IMR-90 (cell line): ENCODE measurements around the gene ARSJ. TPM values are rescaled to one million over a fixed set of nuclear protein-coding genes. Genes with fewer than 3 reads are reported as not detected.

Experiments used
- ATAC-seq: fragments of 200-7000 bp; cut with Tn5 transposase; 2 replicates; pipeline ENCODE4 v1.9.1; 2020; ENCODE audit warnings: low read depth, mild to moderate bottlenecking, moderate library complexity
- BruUV-seq: library from RNA; stranded (reverse); fragments of 400-500 nt; replicated peaks from 2 replicates; lab custom pipeline; 2021; lab: Mats Ljungman, UMichigan
- CTCF ChIA-PET: fragments of 300-600 bp; formaldehyde crosslinking; extraction: SDS; loops from one replicate; lab custom pipeline; 2021; ENCODE audit warnings: antibody characterized with exemption; lab: Yijun Ruan, JAX
- POLR2A ChIA-PET: fragments of 300-600 bp; sonication (Branson Sonifier 250); formaldehyde crosslinking; loops from one replicate; lab custom pipeline; 2022; ENCODE audit warnings: antibody characterized with exemption; ENCODE audit not compliant: unreplicated experiment; lab: Charles Lee
- DNase-seq: peaks from one replicate; pipeline ENCODE4 v3.0.0; 2013
- H2AFZ ChIP-seq: replicated peaks from 2 replicates; pipeline ENCODE3; 2013; ENCODE audit warnings: low read length, mild to moderate bottlenecking; ENCODE audit not compliant: poor library complexity
- H2AK5ac ChIP-seq: 2 replicates; pipeline ENCODE4 v1.6.1; 2013; ENCODE audit warnings: low read depth, low read length, inconsistent platforms
- H2AK9ac ChIP-seq: replicated peaks from 2 replicates; pipeline ENCODE3; 2013; ENCODE audit warnings: mild to moderate bottlenecking, low read depth, low read length, moderate library complexity; ENCODE audit not compliant: poor library complexity
- H2BK120ac ChIP-seq: 2 replicates; pipeline ENCODE4 v1.6.1; 2013; ENCODE audit warnings: low read depth, low read length, inconsistent platforms
- H2BK15ac ChIP-seq: 3 replicates; pipeline ENCODE4 v1.6.1; 2013; ENCODE audit warnings: low read depth, low read length, inconsistent platforms
- H2BK20ac ChIP-seq: 2 replicates; pipeline ENCODE4 v1.6.1; 2013; ENCODE audit warnings: low read depth, mild to moderate bottlenecking, inconsistent platforms, low read length, moderate library complexity
- H2BK5ac ChIP-seq: 2 replicates; pipeline ENCODE4 v1.6.1; 2013; ENCODE audit warnings: mild to moderate bottlenecking, low read depth, low read length, inconsistent platforms; ENCODE audit not compliant: poor library complexity, severe bottlenecking
- H3K14ac ChIP-seq: replicated peaks from 2 replicates; pipeline ENCODE4 v1.6.1; 2013; ENCODE audit warnings: low read depth, low read length, inconsistent platforms
- H3K18ac ChIP-seq: 2 replicates; pipeline ENCODE4 v1.6.1; 2013; ENCODE audit warnings: low read depth, low read length, control low read depth
- H3K23ac ChIP-seq: 2 replicates; pipeline ENCODE4 v1.6.1; 2013; ENCODE audit warnings: low read depth, low read length, inconsistent platforms
- H3K27ac ChIP-seq: 2 replicates; pipeline ENCODE4 v1.5.1; 2013; ENCODE audit warnings: mild to moderate bottlenecking, control low read depth, low read length; ENCODE audit not compliant: insufficient read depth
- H3K27me3 ChIP-seq: 2 replicates; pipeline ENCODE4 v1.6.1; 2013; ENCODE audit warnings: low read length; ENCODE audit not compliant: control insufficient read depth, insufficient read depth
- H3K36me3 ChIP-seq: 2 replicates; pipeline ENCODE4 v1.6.1; 2013; ENCODE audit warnings: low read length, mixed read lengths; ENCODE audit not compliant: control insufficient read depth, insufficient read depth
- H3K4ac ChIP-seq: 2 replicates; pipeline ENCODE4 v1.6.1; 2013; ENCODE audit warnings: low read depth, low read length, inconsistent platforms
- H3K4me1 ChIP-seq: 2 replicates; pipeline ENCODE4 v1.6.1; 2013; ENCODE audit warnings: low read length, mixed read lengths; ENCODE audit not compliant: control insufficient read depth, insufficient read depth
- H3K4me2 ChIP-seq: 2 replicates; pipeline ENCODE4 v1.6.1; 2013; ENCODE audit warnings: low read depth, mild to moderate bottlenecking, control low read depth, low read length, moderate library complexity
- H3K4me3 ChIP-seq: 2 replicates; pipeline ENCODE4 v1.5.1; 2013; ENCODE audit warnings: low read depth, mild to moderate bottlenecking, control low read depth, low read length, moderate library complexity; ENCODE audit not compliant: insufficient read depth
- H3K56ac ChIP-seq: 2 replicates; pipeline ENCODE4 v1.6.1; 2013; ENCODE audit warnings: low read length, inconsistent platforms; ENCODE audit not compliant: insufficient read depth; ENCODE audit errors: extremely low read depth
- H3K79me1 ChIP-seq, 2 experiments: 2 replicates each; pipeline ENCODE4 v1.6.1; 2013; ENCODE audit warnings: low read length in 2 of 2, inconsistent platforms in 1 of 2, low read depth in 1 of 2
- H3K9ac ChIP-seq: 2 replicates; pipeline ENCODE4 v1.6.1; 2013; ENCODE audit warnings: low read depth, low read length, control low read depth
- H3K9me1 ChIP-seq: 2 replicates; pipeline ENCODE4 v1.6.1; 2013; ENCODE audit warnings: low read length, inconsistent platforms; ENCODE audit not compliant: insufficient read depth
- H3K9me3 ChIP-seq: 2 replicates; pipeline ENCODE4 v1.6.1; 2013; ENCODE audit warnings: low read length; ENCODE audit not compliant: control insufficient read depth, insufficient read depth
- H4K20me1 ChIP-seq: 2 replicates; pipeline ENCODE4 v1.6.1; 2013; ENCODE audit warnings: low read length, inconsistent platforms; ENCODE audit not compliant: insufficient read depth
- H4K5ac ChIP-seq: 2 replicates; pipeline ENCODE4 v1.6.1; 2013; ENCODE audit warnings: mild to moderate bottlenecking, low read depth, low read length, control low read depth
- H4K8ac ChIP-seq, 2 experiments: 2 replicates each; pipeline ENCODE4 v1.6.1; 2013; ENCODE audit warnings: low read depth in 2 of 2, low read length in 2 of 2, control low read depth in 1 of 2, inconsistent platforms in 1 of 2
- H4K91ac ChIP-seq: 2 replicates; pipeline ENCODE4 v1.6.1; 2013; ENCODE audit warnings: low read depth, low read length, inconsistent platforms; ENCODE audit not compliant: insufficient read depth
- BHLHE40 ChIP-seq: fragments of 150-350 bp; IDR thresholded peaks from 2 replicates; pipeline ENCODE4 v1.6.1; 2016; ENCODE audit warnings: mild to moderate bottlenecking, low read depth, low read length
- CEBPB ChIP-seq: IDR thresholded peaks from 2 replicates; pipeline ENCODE4 v1.6.1; 2012; ENCODE audit warnings: low read depth, low read length, improper control_type of control experiment
- CHD1 ChIP-seq: IDR thresholded peaks from 2 replicates; pipeline ENCODE4 v1.6.1; 2012; ENCODE audit warnings: low read depth, low read length, improper control_type of control experiment
- FOS ChIP-seq: fragments of 150-350 bp; IDR thresholded peaks from 2 replicates; pipeline ENCODE4 v1.6.1; 2016; ENCODE audit warnings: low read depth, low read length
- MAFK ChIP-seq: IDR thresholded peaks from 2 replicates; pipeline ENCODE4 v1.6.1; 2012; ENCODE audit warnings: low read depth, low read length, improper control_type of control experiment
- MAZ ChIP-seq: IDR thresholded peaks from 2 replicates; pipeline ENCODE4 v1.6.1; 2012; ENCODE audit warnings: low read depth, mild to moderate bottlenecking, low read length, improper control_type of control experiment, moderate library complexity, borderline replicate concordance
- MXI1 ChIP-seq: IDR thresholded peaks from 2 replicates; pipeline ENCODE4 v1.6.1; 2012; ENCODE audit warnings: low read depth, mild to moderate bottlenecking, low read length, moderate library complexity, borderline replicate concordance
- NFE2L2 ChIP-seq: fragments of 150-350 bp; IDR thresholded peaks from 2 replicates; pipeline ENCODE4 v1.6.1; 2016; ENCODE audit warnings: low read depth, mild to moderate bottlenecking, low read length
- POLR2A ChIP-seq: IDR thresholded peaks from 2 replicates; pipeline ENCODE4 v1.6.1; 2012; ENCODE audit warnings: mild to moderate bottlenecking, low read depth, low read length
- RAD21 ChIP-seq: IDR thresholded peaks from 2 replicates; pipeline ENCODE4 v1.6.1; 2012; ENCODE audit warnings: low read length, improper control_type of control experiment
- RCOR1 ChIP-seq: IDR thresholded peaks from 2 replicates; pipeline ENCODE4 v1.6.1; 2012; ENCODE audit warnings: mild to moderate bottlenecking, low read length, improper control_type of control experiment; ENCODE audit not compliant: insufficient replicate concordance
- RFX5 ChIP-seq: IDR thresholded peaks from 2 replicates; pipeline ENCODE4 v1.8.0; 2012; ENCODE audit warnings: low read depth, mild to moderate bottlenecking, low read length, moderate library complexity
- SMC3 ChIP-seq: fragments of 150-350 bp; IDR thresholded peaks from 2 replicates; pipeline ENCODE4 v1.6.1; 2016; ENCODE audit warnings: low read depth, mild to moderate bottlenecking, antibody characterized with exemption, low read length, moderate library complexity
- WGBS, 2 experiments: methylation state at CpG; one replicate each; pipeline versions ENCODE4 v1.1.5 to v1.1.7; 2013; ENCODE audit warnings: missing lambda C conversion rate in 2 of 2; ENCODE audit not compliant: insufficient read length in 1 of 2; ENCODE audit errors: extremely low coverage in 2 of 2; 5-methylcytosine and 5-hydroxymethylcytosine counted together
- dilution Hi-C: fragments of 300-500 bp; cut with HindIII; formaldehyde crosslinking; loops from one replicate; pipeline ENCODE4 v1.14.3; 2018; ENCODE audit warnings: low sequenced_read_pairs; ENCODE audit not compliant: unreplicated experiment
- in situ Hi-C: fragments of 300-500 bp; cut with MboI; formaldehyde crosslinking; loops from 3 replicates; pipeline ENCODE4 v1.14.3; 2019; ENCODE audit warnings: low sequenced_read_pairs, inconsistent platforms, mixed read lengths
- intact Hi-C: fragments of 100-400 bp; cut with micrococcal nuclease; formaldehyde crosslinking; loops from 2 replicates; pipeline ENCODE4 v1.10.0; 2022
- polyA plus RNA-seq, 3 experiments: library from polyadenylated mRNA; depleted of rRNA; stranded (reverse); fragments of >200 nt; gene quantifications; 2 replicates each; pipeline ENCODE4 v1.2.3, GENCODE V29; 2012; ENCODE audit warnings: low replicate concordance in 1 of 3
- total RNA-seq: library from RNA; depleted of rRNA; stranded (reverse); fragments of >200 nt; gene quantifications from 2 replicates; pipeline ENCODE4 v1.2.3, GENCODE V29; 2012
- TF ChIP-seq, protein P1 (sequence below): fragments of 150-350 bp; IDR thresholded peaks from 2 replicates; pipeline ENCODE4 v1.6.1; 2017; ENCODE audit warnings: mild to moderate bottlenecking, antibody characterized with exemption, low read length, low read depth
- TF ChIP-seq, protein P2 (sequence below): conservative IDR thresholded peaks from 2 replicates; pipeline ENCODE4 v1.5.1; 2012; ENCODE audit warnings: mild to moderate bottlenecking, low read depth, low read length, improper control_type of control experiment
- TF ChIP-seq, protein P3 (sequence below): fragments of 150-350 bp; IDR thresholded peaks from 2 replicates; pipeline ENCODE4 v1.6.1; 2016; ENCODE audit warnings: low read depth, mild to moderate bottlenecking, low read length, moderate library complexity, borderline replicate concordance

The ARSJ gene
- total and polyA plus RNA-seq, 2 of the 4 experiments (the other 2 are of a cell fraction), result 47.7 to 143 TPM

DNA sequence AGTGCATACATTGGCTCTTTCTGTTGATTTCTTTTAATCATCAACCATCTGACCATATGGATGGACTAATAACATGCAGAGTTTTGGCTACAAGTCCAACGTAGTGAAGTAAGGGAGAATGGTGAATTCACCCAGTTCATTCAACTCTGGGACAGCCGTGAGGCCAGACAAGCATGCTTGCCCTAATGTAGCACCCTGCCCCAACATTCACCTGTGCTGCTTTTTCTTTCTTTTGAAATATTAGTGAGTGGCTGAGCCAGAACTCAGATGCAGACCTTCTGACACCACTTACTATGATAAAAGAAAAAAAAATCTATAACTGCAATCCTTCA lies 17.5 kb downstream of the ARSJ start:
- Histone ChIP-seq H3K14ac (peak overlapping the region; percentile 88), H3K18ac (peak overlapping the region; percentile 88), H4K20me1 (peaks cover 4% of the 10 kb centered on the region; the same call in 1 of the 2 replicates), H4K5ac (peak overlapping the region; percentile 49; the same call in 1 of the 2 replicates), H4K91ac (peak overlapping the region; percentile 66; the same call in 1 of the 2 replicates), H3K4me2 (peak overlapping the region; percentile 55), H2BK5ac (peak overlapping the region; percentile 99), H2BK15ac (peak overlapping the region; percentile 91; the same call in 2 of the 3 replicates), H3K9ac (peak overlapping the region; percentile 41; the same call in 1 of the 2 replicates), H2AK9ac (peak overlapping the region; percentile 60), H4K8ac (peak overlapping the region in 1 of 2 experiments; percentile 61; a peak in 2 of 4 replicates), H3K4me1 (peaks cover 13% of the 10 kb centered on the region), H3K56ac (no peak overlapping the region; the same call in 1 of the 2 replicates), H3K79me1 (peaks cover 17 to 46% of the 10 kb centered on the region in 2 experiments), H3K23ac (peak overlapping the region; percentile 35; the same call in 1 of the 2 replicates), H2AK5ac (peak overlapping the region; percentile 73; the same call in 1 of the 2 replicates), H2AFZ (no peak overlapping the region), H3K9me3 (no peaks in the 10 kb centered on the region), H3K4me3 (no peak overlapping the region), H3K4ac (peak overlapping the region; percentile 84), H3K9me1 (peaks cover 13% of the 10 kb centered on the region), H3K27me3 (no peaks in the 10 kb centered on the region), H3K27ac (peak overlapping the region; percentile 91; the same call in 1 of the 2 replicates), H3K36me3 (peaks cover 9% of the 10 kb centered on the region), H2BK120ac (peak overlapping the region; percentile 72), H2BK20ac (peak overlapping the region; percentile 86)
- in situ Hi-C loops, result no loop called here
- no TSS peak for BruUV-seq
- POLR2A ChIA-PET, result no interaction called here
- CTCF ChIA-PET, result no interaction called here
- intact Hi-C loops, result no loop called here
- dilution Hi-C loops, result no loop called here
- ATAC-seq (no peak), DNase-seq (no peak)
- TF ChIP-seq FOS (no peak), MAZ (no peak), NFE2L2 (no peak), SMC3 (no peak), MAFK (no peak), MXI1 (no peak), CEBPB (no peak), BHLHE40 (no peak), RFX5 (no peak), POLR2A (no peak), RCOR1 (no peak), CHD1 (no peak), RAD21 (no peak)
- TF ChIP-seq, protein P1, sequence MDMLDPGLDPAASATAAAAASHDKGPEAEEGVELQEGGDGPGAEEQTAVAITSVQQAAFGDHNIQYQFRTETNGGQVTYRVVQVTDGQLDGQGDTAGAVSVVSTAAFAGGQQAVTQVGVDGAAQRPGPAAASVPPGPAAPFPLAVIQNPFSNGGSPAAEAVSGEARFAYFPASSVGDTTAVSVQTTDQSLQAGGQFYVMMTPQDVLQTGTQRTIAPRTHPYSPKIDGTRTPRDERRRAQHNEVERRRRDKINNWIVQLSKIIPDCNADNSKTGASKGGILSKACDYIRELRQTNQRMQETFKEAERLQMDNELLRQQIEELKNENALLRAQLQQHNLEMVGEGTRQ, result no peak
- TF ChIP-seq, protein P2, sequence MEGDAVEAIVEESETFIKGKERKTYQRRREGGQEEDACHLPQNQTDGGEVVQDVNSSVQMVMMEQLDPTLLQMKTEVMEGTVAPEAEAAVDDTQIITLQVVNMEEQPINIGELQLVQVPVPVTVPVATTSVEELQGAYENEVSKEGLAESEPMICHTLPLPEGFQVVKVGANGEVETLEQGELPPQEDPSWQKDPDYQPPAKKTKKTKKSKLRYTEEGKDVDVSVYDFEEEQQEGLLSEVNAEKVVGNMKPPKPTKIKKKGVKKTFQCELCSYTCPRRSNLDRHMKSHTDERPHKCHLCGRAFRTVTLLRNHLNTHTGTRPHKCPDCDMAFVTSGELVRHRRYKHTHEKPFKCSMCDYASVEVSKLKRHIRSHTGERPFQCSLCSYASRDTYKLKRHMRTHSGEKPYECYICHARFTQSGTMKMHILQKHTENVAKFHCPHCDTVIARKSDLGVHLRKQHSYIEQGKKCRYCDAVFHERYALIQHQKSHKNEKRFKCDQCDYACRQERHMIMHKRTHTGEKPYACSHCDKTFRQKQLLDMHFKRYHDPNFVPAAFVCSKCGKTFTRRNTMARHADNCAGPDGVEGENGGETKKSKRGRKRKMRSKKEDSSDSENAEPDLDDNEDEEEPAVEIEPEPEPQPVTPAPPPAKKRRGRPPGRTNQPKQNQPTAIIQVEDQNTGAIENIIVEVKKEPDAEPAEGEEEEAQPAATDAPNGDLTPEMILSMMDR, result no peak
- TF ChIP-seq, protein P3, sequence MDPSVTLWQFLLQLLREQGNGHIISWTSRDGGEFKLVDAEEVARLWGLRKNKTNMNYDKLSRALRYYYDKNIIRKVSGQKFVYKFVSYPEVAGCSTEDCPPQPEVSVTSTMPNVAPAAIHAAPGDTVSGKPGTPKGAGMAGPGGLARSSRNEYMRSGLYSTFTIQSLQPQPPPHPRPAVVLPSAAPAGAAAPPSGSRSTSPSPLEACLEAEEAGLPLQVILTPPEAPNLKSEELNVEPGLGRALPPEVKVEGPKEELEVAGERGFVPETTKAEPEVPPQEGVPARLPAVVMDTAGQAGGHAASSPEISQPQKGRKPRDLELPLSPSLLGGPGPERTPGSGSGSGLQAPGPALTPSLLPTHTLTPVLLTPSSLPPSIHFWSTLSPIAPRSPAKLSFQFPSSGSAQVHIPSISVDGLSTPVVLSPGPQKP, result no peak
- WGBS, 2 experiments, result no CpG with 5 or more reads among the region's 2 CpGs
